Stimulated activated CD4-positive, alpha-beta T cell treated with anti-CD3 and anti-CD28 coated beads, Interleukin-15, amount 100 ng/mL, for 1 hour (primary cell): Measurements from ENCODE around the gene GM2A.
"Not testable (repeated sequence)": the region's sequence is repeated elsewhere in the genome, so short reads cannot be mapped to it uniquely, and the experiment has no call there.

ENCODE experiments used
- DNase-seq, 2 donors: peaks; one replicate each; pipeline ENCODE4 v3.0.0-alpha.2; 2020; ENCODE audit warnings: low read depth in 1 of 2, low spot score in 1 of 2

The GM2A gene

DNA sequence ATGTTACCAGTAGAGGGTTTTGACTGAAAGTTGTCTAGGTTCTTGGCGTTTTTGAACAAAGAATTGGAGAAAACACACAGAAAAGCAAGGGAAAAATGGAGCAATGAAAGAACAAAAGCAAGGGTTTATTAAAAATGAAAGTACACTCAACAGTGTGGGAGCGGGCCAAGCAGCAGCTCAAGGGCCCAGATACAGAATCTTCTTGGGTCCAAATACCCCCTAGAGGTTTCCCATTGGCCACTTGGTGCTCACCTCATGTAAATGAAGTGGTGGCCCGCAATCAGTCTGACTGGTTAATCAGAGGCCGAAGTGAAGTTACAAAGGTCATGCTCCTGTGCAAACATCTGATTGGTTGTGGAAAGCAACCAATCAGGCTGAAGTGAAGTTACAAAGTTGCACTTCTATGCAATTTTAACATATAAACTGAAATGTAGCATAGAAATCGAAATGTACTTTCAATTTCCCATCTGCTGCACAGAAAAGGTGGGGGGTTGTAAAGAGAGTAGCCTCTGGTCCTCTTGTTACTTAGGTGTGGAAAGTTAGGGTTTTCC, 1.9 kb upstream of the GM2A start:
- DNase-seq, result no peak

DNA sequence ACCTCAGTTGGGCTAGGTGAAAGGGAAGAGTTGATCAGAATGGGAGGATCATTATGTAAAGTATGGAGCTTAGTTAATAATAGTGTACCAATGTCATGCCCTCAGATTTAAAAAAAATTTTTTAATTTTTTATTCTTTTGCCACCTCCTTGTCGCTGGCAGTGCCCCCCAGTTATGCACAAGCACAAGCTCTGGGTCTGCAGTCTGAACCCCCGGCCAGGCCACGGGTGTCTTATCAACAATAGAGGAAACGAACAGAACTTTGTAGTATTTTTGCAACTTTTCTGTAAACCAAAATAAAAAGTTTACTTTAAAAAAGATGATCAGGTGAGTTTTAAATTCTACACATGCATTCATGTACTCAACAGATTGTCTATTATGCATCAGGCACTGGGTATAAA, 1.4 kb upstream of the GM2A start:
- DNase-seq, result no peak

DNA sequence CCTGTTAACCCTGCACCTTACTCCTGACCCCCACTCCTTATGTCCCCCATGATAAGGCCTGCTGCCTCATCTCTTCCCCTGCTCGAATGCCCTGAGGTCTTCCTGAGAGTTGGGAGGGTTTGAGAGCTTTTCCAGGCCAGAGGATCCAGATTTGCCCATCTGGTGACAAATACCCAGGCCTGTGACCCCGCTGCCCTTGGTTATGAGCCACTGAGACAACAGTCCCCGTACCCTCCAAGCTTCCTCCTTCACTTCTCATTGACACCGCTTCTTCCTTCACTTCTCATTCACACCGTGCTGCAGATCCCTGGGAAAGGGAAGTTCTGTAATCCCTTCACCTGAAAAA, 593 bp downstream of the GM2A start:
- DNase-seq, result no peak

DNA sequence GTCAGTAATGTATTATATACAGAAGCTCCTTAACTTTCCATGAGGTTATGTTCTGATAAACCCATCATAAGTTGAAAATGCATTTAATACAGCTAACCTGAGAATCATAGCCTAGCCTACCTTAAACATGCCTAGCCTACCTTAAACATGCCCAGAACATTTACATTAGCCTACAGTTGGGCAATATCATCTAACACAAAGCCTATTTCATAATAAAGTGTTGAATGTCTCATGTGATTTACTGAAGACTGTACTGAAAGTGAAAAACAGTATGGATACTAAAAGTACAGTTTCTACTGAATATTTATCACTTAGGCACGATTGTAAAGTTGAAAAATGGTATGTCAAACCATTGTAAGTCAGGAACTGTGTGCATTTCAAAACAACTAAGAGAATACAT, 1.6 kb downstream of the GM2A start:
- DNase-seq, result no peak

DNA sequence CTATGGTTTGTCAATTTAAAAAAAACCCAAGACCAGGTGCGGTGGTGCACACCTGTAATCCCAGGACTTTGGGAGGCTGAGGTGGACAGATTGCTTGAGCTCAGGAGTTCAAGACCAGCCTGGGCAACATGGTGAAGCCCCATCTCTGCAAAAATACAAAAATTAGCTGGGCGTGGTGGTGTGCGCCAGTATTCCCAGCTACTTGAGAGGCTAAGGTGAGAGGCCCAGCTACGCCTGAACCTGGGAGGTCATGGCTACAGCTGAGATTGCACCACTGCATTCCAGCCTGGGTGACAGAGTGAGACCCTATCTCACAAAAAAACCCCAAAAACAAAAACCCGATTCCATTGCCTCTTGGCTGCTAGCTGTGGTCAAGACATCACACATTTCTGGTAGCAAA, 2.0 kb downstream of the GM2A start:
- DNase-seq, result not testable (repeated sequence)

DNA sequence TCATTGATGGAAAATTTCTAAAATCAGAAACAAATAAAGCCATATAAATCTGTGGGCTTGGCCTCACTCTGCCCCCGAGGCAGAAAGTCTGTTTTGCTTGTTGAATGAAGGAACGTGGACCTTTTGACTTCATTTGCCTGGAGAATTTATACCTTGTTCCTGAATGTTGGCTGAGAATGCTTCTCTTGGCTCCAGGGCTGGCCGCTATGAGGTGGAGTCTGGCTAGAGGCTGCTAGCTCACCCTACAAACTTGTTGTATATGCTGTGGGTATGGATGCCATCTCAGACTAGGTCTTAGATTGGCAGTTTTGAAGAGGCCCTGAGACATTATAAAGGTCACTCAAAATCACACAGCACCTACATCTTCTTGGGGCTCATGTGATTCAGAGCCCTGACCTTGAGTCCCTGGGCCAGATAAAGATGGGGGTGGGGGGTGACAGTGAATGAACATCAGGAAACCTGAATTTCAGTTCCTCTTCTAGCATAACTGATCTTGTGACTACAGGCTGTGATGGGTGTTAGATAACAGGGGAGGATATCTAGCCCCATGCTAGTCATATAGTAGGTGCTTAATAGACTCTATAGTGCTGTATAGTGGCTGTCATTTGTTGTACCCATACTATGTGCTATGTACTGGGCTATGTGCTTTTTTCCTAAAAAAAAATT, 2.8 kb downstream of the GM2A start:
- DNase-seq, result no peak

DNA sequence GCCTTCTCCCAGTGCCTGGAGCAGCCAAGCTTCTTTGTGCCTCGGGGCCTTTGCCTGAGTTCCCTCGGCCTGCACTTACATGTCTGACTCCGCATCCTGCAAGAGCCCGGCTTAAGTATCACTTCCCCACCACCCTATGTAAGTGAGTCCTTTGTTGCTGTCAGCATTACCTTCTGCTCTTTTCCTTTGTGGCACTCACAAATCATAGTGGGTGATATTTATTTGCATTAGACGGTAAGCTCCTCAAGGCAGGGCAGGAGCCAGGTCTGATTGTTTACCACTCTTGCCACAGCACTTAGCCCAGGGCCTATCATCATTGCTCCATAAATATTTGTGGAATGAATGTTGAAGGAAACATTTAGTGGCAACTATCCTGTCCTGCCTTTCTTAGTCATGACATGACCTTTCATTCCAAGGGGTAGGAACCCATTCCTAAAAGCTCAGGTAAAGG, 4.8 kb downstream of the GM2A start:
- DNase-seq, result no peak

DNA sequence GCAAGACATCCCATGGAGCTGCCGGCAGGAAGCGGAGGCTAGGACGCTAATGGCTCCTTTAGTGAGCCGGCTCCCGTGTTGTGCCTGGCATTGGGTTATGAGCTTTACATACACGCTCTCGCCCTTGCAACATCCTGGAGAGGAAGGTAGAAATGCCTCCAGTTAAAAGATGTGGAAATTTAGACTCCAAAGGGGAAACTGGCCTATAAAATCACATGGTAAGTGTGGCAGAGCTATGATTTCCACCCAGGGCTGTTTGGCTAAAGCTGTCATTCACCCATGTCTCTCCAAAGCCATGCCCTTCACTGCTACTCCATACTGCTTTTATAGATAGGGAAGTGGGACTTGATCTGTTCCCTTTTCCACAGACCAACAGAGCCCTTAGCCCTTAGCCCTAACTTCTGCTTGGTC, 5.2 kb downstream of the GM2A start:
- no peak for DNase-seq

DNA sequence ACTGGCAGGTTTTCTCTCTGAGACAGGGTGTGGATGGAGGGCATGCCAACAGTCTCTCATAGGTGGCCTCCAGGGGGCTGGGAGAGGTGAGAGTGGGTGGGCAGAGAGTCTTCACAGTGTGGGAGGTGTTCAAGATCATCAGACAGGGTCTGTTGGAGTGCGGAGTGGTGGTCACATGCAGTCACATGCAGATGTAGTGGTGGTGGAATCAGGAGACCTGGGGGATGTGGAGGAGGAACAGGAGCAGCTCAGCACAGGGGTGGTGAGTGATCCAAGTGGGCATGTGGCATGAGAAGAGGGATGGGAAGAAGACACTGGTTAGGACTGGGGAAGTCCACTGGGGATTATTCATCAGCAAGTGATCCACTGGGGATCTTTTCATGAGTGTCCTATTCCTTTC, 5.8 kb downstream of the GM2A start:
- no peak for DNase-seq

DNA sequence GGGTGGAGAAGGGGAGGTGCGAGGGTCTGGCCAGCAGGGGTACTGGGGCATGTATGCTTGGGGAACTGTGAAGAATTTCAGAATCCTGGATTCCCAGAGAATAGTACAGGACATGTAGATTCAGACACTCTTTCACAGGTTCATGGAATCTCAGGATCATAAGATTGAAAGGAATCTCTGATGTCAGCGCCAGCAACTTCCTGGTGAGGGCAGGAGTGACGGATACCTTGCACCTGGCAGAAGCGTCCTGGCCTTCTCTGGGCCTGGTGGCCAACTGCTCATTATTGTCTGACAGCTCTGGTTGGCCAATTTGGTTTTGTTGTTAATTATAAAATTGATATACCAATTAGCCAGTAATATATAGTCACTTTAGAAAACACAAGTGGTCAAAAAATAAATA, 6.9 kb downstream of the GM2A start:
- DNase-seq, result no peak

DNA sequence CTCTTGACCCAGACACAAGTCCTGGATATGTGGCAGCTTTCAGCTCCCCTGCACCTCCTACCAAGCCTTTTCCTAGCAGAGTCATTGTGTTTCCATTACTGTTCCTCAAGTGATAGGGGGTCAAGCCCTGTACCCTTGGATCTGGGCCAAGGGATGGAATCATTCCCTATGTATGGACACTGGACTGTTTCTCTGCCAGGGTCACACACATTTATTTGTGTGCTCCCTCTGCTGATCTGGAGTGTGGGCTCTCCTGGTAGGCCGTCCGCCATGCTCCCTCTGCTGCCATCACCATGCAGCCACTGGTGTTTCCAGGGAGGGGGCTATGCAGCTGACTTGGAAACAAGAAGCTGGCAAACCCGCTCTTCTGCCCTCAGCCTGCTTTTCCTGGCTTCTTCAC, 9.5 kb downstream of the GM2A start:
- no peak for DNase-seq

DNA sequence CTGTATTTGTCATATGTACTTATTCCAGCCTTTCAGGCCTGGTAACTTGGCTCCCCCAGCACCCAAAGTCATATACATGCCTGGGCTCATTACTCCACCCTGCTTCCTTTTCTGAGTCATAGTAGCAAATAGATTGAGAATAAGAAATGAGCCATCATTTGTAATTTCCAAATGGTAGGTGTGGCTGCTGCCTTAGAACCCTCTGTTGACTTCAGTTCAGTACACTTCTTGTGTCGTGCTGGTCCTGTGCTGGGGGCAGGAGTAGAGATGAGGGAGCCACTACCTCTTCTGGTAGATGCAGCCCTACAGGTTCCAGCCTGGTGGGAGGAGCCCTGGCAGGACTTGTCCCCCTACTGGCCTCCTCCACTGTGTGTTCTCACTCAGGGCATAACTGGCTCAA, 11.1 kb downstream of the GM2A start:
- DNase-seq, result no peak

DNA sequence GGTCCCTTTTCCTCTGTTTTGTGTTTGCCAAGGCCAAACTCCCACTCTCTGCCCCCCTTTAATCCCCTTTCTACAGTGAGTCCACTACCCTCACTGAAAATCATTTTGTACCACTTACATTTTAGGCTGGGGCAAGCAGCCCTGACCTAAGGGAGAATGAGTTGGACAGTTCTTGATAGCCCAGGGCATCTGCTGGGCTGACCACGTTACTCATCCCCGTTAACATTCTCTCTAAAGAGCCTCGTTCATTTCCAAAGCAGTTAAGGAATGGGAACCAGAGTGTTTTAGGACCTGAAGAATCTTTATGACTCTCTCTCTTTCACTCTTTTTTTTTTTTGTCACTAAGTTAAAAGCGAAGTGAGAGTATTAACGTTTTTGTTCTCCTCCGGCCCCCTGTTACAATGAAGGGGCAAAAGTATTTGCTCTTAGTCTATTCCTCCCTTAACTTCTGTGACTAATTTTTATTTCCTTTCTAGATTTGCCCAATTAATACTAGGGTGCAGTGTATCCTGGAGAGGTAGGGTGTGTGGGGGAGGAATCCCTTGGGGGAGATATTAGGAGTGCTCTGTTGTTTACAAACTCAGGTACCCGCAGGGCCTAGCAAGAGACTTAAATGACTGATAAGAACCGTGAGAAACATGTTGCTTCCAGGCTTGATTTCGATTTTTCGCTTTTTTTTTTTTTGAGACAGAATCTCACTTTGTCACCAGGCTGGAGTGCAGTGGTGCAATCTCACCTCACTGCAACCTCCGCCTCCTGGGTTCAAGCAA, 14.7 kb downstream of the GM2A start:
- DNase-seq, result no peak

DNA sequence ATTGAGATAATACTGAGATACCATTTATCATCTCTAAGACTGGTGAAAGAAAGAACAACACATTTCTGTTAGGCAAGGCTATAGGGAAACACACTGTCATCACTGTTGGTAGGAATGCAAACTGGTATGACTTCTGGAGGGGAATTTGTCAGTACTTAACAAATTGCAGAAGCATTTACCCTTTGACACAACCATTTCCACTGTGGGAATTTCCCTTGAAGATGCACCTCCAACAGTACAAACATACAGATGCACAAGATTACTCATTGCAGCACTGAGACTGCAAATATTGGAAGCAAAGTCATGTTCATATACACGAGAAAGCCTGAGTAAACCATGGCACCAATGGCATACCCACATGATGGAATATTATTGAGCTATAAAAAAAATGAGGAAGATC, 17.6 kb downstream of the GM2A start:
- DNase-seq, result no peak

DNA sequence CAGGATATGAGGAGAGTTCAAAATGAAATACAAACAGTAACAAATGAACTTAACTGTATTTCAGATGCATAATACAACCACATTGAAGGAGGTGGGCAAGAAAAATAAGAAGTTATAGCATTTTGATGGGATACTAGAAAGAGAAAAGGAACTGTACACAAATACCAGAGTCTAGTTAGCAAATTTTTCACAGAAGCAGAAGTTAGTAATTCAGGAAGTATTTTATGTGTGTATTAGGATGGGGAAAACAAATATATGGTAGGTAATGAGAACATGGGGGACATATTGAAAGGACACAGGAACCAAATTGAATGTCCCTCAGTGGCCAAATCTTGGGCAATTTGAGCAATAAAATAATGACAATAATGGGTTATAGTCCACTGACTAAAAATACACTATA, 18.4 kb downstream of the GM2A start:
- DNase-seq, result no peak

DNA sequence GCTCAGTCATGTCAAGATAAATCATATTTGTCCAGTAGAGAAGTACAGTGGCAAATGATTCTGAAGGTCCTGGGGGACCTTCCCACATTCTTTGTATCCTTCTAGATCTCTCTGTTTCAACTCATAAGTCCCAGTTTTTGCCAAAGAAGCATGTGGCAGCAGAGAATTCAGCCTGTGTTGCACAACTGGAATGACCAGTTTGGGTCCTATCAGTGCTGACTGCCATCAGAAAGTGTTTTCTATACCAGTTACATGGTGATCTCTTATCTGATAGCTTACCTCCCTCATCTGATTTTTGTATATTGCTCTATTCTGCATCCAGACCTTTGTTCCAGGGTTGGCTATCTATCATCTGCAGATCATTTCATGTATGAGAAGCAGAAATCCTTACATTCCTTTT, 21.7 kb downstream of the GM2A start:
- no peak for DNase-seq

DNA sequence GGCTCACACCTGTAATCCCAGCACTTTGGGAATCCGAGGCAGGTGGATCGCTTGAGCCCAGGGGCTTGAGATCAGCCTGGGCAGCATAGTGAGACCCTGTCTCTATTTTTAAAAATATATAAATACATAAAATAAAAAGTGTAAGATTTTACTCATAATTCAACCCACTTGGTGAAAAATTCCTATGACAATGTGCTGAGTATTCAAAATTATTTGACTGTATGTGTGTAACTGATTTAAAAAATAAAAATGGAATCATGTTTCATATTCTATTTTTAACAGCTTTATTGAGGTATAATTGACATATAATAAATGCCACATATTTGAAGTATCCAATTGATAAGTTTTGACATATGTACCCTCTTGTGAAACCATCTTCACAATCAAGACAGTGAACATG, 22.8 kb downstream of the GM2A start:
- DNase-seq, result no peak

DNA sequence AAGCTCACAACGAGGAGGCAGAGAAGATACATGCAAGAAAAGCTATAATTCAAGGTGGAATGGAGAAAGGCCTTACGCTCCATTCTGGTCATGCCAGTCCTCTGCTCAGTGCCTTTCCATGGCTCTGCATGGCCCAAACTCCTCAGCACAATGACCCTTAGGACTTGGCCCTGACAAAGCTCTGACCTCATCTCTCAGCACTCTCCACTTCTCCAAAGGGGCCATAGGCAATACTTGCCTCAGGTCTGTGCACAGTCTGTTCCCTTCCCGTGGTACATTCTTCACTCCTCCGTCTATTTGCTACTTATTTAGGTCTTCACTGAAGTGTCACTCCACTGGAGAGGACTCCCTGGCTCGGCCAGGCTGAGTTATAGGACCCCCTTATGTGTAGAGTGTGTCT, 25.9 kb downstream of the GM2A start:
- DNase-seq, result no peak

DNA sequence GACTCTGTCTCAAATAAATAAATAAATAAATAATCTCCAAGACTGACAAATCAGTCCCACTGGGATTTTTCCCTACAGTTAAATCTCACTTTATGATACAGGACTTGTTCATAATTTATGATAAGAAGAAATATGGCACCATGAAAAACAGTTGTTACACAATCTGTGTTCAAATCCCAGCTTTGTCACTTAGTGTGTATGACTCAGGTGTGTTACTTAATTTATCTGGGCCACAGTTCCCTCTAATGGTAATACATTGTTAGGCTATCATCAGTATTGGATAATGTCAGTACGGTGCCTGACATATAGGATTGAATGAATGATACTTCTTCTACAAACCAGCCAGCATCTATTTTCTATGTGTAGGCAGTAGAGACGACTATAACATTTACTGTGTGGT, 27.5 kb downstream of the GM2A start:
- DNase-seq, result no peak

DNA sequence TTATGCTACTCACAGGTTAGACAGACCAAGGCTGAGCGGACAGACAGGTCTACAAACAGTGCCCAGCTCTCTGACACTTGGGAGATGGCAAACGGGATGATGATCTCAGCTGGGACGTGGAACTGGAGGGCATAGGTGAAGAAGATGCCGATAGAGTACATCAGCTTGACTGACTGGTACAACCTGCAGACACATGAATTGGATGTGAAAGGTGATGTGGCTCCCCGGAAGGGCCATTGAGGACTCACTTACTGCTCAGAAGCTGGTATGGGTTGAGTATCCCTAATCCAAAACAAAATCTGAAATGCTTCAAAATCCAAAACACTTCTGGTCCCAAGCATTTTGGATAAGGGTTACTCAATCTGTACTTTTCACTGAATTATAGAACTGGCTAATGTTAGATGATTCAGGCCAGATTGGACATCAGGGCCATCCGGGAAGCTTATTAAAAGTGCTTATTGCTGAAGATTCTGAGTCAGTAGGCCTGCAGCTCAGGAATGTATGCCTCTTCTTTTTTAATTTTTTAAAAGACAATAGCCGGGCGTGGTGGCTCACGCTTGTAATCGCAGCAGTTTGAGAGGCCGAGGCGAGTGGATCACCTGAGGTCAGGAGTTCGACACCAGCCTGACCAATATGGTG, 28.1 kb downstream of the GM2A start:
- no peak for DNase-seq

DNA sequence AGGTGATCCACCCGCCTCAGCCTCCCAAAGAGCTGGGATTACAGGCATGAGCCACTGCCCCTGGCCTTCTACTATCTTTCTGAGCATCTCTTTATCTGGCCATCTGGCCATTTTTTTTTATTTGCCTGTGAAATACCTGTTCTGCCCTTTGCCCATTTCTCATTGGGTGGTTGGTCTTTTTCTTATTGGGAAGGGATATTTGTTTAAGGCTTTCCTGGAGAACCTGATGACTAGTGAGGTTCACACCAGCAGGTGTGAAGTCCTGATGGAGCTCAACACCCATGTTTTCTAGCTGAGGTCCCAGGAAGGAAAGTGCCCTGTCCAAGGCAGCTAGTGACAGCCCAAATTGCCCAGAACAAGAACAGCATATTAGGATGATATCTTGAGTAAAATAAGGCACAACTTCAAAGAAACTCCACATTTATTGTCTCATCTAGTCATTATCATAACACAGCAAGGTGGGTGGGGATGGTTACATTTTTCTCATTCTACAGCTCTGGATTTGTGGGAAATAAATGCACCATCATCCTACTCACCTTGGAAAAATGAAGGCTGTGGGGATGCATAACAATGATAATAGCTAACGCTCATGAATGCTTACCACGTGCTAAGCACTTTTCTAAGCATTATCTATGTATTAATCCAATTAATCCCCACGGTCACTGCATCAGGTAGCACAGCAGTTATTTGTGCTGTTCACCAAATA, 30.3 kb downstream of the GM2A start:
- no peak for DNase-seq
